Breast epithelium (tissue), 3 donors: ENCODE results near the gene TMSB15C.

Experiments
- CTCF ChIP-seq, 3 donors: fragments of 450-650 bp; IDR thresholded peaks; one replicate each; pipeline ENCODE4 v1.5.1; 2016 to 2017; ENCODE audit warnings: antibody characterized with exemption in 3 of 3, mild to moderate bottlenecking in 3 of 3, moderate library complexity in 3 of 3
- POLR2A ChIP-seq: fragments of 450-650 bp; IDR thresholded peaks from one replicate; pipeline ENCODE4 v1.6.1; 2016; ENCODE audit warnings: antibody characterized with exemption, mild to moderate bottlenecking, moderate library complexity
- POLR2AphosphoS5 ChIP-seq, 3 donors: sonication (generic); formaldehyde crosslinking; IDR thresholded peaks; one replicate each; pipeline ENCODE4 v1.6.1; 2017; ENCODE audit warnings: antibody characterized with exemption in 3 of 3

- TF ChIP-seq CTCF (IDR thresholded peaks at IDR 0.05): no peak
- no peak for TF ChIP-seq POLR2A
- TF ChIP-seq POLR2AphosphoS5 (IDR thresholded peaks at IDR 0.05): no peak
These were observed 35.0 kb downstream of the TMSB15C start for GRCh38 chrX:104041003-104041402.
